DND-41 (cell line): ENCODE results near the gene MBTPS1.

Experiments
- ATAC-seq: fragments of 200-7000 bp; cut with Tn5 transposase; 3 replicates; pipeline ENCODE4 v1.9.1; 2021; ENCODE audit warnings: low read depth; ENCODE audit not compliant: insufficient read depth
- DNase-seq: peaks from one replicate; pipeline ENCODE4 v3.0.0-alpha.2; 2020
- H2AFZ ChIP-seq: 2 replicates; pipeline ENCODE4 v1.6.0; 2012; ENCODE audit warnings: low read depth, low read length
- H3K27ac ChIP-seq: 2 replicates; pipeline ENCODE4 v1.5.1; 2012; ENCODE audit warnings: low read length, inconsistent platforms
- H3K27me3 ChIP-seq: fragments of 200-600 bp; sonication (generic); 2 replicates; pipeline ENCODE4 v1.6.0; 2012; ENCODE audit warnings: low read length, mild to moderate bottlenecking, inconsistent platforms; ENCODE audit not compliant: insufficient read depth, poor library complexity
- H3K36me3 ChIP-seq: 2 replicates; pipeline ENCODE4 v1.5.1; 2012; ENCODE audit warnings: low read length, inconsistent platforms; ENCODE audit not compliant: insufficient read depth
- H3K4me1 ChIP-seq: 2 replicates; pipeline ENCODE4 v1.5.1; 2012; ENCODE audit warnings: mild to moderate bottlenecking, low read length; ENCODE audit not compliant: insufficient read depth
- H3K4me2 ChIP-seq: 2 replicates; pipeline ENCODE4 v1.6.0; 2012; ENCODE audit warnings: mild to moderate bottlenecking, moderate library complexity, low read length, inconsistent platforms; ENCODE audit not compliant: insufficient read depth
- H3K4me3 ChIP-seq, 2 experiments: fragments of 200-600 bp in 1 of 2; shearing (Covaris generic) in 1 of 2; 2 replicates each; pipeline ENCODE4 v1.5.1; 2012 to 2016; ENCODE audit warnings: inconsistent platforms in 2 of 2, low read length in 2 of 2, mild to moderate bottlenecking in 2 of 2, low read depth in 1 of 2, moderate library complexity in 1 of 2
- H3K79me2 ChIP-seq: 2 replicates; pipeline ENCODE4 v1.6.0; 2012; ENCODE audit warnings: low read length, inconsistent platforms; ENCODE audit not compliant: insufficient read depth
- H3K9ac ChIP-seq: 2 replicates; pipeline ENCODE4 v1.6.0; 2012; ENCODE audit warnings: low read depth, mild to moderate bottlenecking, inconsistent platforms, low read length, moderate library complexity
- H3K9me3 ChIP-seq: 2 replicates; pipeline ENCODE4 v1.5.1; 2012; ENCODE audit warnings: low read length, moderate library complexity, mild to moderate bottlenecking, inconsistent platforms; ENCODE audit not compliant: insufficient read depth, severe bottlenecking
- H4K20me1 ChIP-seq: 2 replicates; pipeline ENCODE4 v1.6.0; 2012; ENCODE audit warnings: low read length; ENCODE audit not compliant: insufficient read depth
- CTCF ChIP-seq: IDR thresholded peaks from 2 replicates; pipeline ENCODE4 v1.5.1; 2012; ENCODE audit warnings: borderline replicate concordance, low read length, moderate library complexity, mild to moderate bottlenecking; ENCODE audit not compliant: poor library complexity, severe bottlenecking; ENCODE audit errors: extremely low read depth
- EZH2 ChIP-seq: IDR thresholded peaks from 3 replicates; pipeline ENCODE4 v1.6.1; 2012; ENCODE audit warnings: borderline replicate concordance, low read depth, mild to moderate bottlenecking, moderate library complexity, low read length, inconsistent platforms; ENCODE audit not compliant: severe bottlenecking

The MBTPS1 gene

GRCh38 chr16:84041881-84042280 is 74.9 kb downstream of the MBTPS1 start:
- DNase-seq (no peak), ATAC-seq (no peak)
- Histone ChIP-seq H3K4me3 (no peak overlapping the region), H2AFZ (no peak overlapping the region), H3K9ac (no peak overlapping the region), H3K4me1 (no peaks in the 10 kb centered on the region), H3K27ac (no peak overlapping the region), H3K4me2 (no peak overlapping the region), H3K79me2 (no peaks in the 10 kb centered on the region), H3K9me3 (no peaks in the 10 kb centered on the region), H3K27me3 (no peaks in the 10 kb centered on the region), H4K20me1 (no peaks in the 10 kb centered on the region), H3K36me3 (no peaks in the 10 kb centered on the region)
- no peak for TF ChIP-seq CTCF
- TF ChIP-seq EZH2: no peak

GRCh38 chr16:84040823-84041820 is 75.6 kb downstream of the MBTPS1 start:
- H3K27ac ChIP-seq: no peak overlapping the region
- H3K4me1 ChIP-seq: no peaks in the 10 kb centered on the region
- H3K9me3 ChIP-seq: no peaks in the 10 kb centered on the region
- no peak overlapping the region for H2AFZ ChIP-seq
- H3K9ac ChIP-seq: no peak overlapping the region
- DNase-seq (no peak), ATAC-seq (no peak)
- no peaks in the 10 kb centered on the region for H3K36me3 ChIP-seq
- TF ChIP-seq CTCF (no peak), EZH2 (no peak)
- H3K27me3 ChIP-seq: no peaks in the 10 kb centered on the region
- H3K4me2 ChIP-seq: no peak overlapping the region
- H3K79me2 ChIP-seq: no peaks in the 10 kb centered on the region
- no peak overlapping the region for H3K4me3 ChIP-seq
- H4K20me1 ChIP-seq: no peaks in the 10 kb centered on the region

GRCh38 chr16:84040226-84040822 is 76.4 kb downstream of the MBTPS1 start:
- Histone ChIP-seq H3K9ac (no peak overlapping the region), H3K27ac (no peak overlapping the region), H2AFZ (no peak overlapping the region), H3K79me2 (no peaks in the 10 kb centered on the region), H3K27me3 (no peaks in the 10 kb centered on the region), H3K4me1 (no peaks in the 10 kb centered on the region), H3K9me3 (no peaks in the 10 kb centered on the region), H4K20me1 (no peaks in the 10 kb centered on the region), H3K4me2 (no peak overlapping the region), H3K4me3 (no peak overlapping the region), H3K36me3 (no peaks in the 10 kb centered on the region)
- no peak for TF ChIP-seq CTCF
- TF ChIP-seq EZH2: no peak
- no peak for DNase-seq
- ATAC-seq: no peak
